ENCODE results near the gene MAMDC2.

DNA sequence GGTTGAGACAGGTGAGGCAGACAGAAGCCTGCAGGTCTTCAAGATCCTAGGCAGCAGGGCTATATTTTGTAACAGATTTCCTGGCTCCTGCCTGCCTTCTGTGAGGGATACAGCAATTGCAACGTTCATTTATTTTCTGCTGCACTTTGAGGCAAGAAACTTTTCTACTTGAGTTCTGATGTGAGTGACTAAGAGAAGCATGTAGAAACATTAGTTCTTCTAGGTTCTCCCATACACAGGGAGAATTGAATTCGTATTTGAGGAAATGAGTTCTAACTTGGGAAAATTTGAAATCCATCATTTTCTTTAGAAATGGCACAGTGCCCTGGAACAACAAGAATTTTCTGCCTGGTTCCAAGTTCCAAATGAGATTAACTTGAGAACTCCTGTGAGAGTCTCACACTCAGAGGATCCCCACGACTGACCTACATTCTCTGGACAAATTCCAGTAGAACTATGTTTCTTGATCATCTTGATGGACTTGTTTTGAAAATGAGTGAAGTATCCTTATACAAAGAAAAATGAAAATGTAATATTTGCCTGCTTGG is 15.0 kb downstream of the MAMDC2 start:
- TF ChIP-seq, protein P1, sequence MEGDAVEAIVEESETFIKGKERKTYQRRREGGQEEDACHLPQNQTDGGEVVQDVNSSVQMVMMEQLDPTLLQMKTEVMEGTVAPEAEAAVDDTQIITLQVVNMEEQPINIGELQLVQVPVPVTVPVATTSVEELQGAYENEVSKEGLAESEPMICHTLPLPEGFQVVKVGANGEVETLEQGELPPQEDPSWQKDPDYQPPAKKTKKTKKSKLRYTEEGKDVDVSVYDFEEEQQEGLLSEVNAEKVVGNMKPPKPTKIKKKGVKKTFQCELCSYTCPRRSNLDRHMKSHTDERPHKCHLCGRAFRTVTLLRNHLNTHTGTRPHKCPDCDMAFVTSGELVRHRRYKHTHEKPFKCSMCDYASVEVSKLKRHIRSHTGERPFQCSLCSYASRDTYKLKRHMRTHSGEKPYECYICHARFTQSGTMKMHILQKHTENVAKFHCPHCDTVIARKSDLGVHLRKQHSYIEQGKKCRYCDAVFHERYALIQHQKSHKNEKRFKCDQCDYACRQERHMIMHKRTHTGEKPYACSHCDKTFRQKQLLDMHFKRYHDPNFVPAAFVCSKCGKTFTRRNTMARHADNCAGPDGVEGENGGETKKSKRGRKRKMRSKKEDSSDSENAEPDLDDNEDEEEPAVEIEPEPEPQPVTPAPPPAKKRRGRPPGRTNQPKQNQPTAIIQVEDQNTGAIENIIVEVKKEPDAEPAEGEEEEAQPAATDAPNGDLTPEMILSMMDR (IDR thresholded peaks at IDR 0.05), result no peak
- TF ChIP-seq POLR2A (IDR thresholded peaks at IDR 0.05), result no peak

Measured in adrenal gland (tissue), 5 donors.